CD14-positive monocyte (primary cell): ENCODE data around the gene BRAF. TPM values are rescaled to one million over a fixed set of nuclear protein-coding genes. Genes with fewer than 3 reads are reported as not detected.

Source experiments
- DNase-seq, 3 donors: peaks; one replicate each; pipeline ENCODE4 v3.0.0-alpha.2; 2011 to 2022
- H2AFZ ChIP-seq: 2 replicates; pipeline ENCODE4 v1.6.0; 2012; ENCODE audit warnings: mild to moderate bottlenecking, low read depth, low read length, inconsistent platforms; ENCODE audit not compliant: insufficient read depth, poor library complexity, severe bottlenecking
- H3K27ac ChIP-seq, 2 donors: 1 replicate in 1 of 2; 2 replicates in 1 of 2; pipeline ENCODE4 v1.5.1; 2012 to 2013; ENCODE audit warnings: low read length in 2 of 2, control low read depth in 1 of 2, inconsistent platforms in 1 of 2, low read depth in 1 of 2, mild to moderate bottlenecking in 1 of 2
- H3K27me3 ChIP-seq, 2 donors: one replicate each; pipeline versions ENCODE4 v1.6.0 to v1.6.1; 2011 to 2013; ENCODE audit warnings: low read length in 2 of 2; ENCODE audit not compliant: control insufficient read depth in 2 of 2, insufficient read depth in 2 of 2
- H3K36me3 ChIP-seq, 2 donors: replicated peaks in 1 of 2; 1 replicate in 1 of 2; 2 replicates in 1 of 2; pipeline versions ENCODE4 v1.5.1 to v1.6.1; 2012 to 2013; ENCODE audit warnings: low read length in 2 of 2, control low read depth in 1 of 2, inconsistent platforms in 1 of 2, mild to moderate bottlenecking in 1 of 2; ENCODE audit not compliant: insufficient read depth in 2 of 2, control insufficient read depth in 1 of 2
- H3K4me1 ChIP-seq, 2 donors: 1 replicate in 1 of 2; 2 replicates in 1 of 2; pipeline versions ENCODE4 v1.5.1 to v1.6.1; 2012 to 2013; ENCODE audit warnings: low read length in 2 of 2, control low read depth in 1 of 2, inconsistent platforms in 1 of 2, mild to moderate bottlenecking in 1 of 2, moderate library complexity in 1 of 2; ENCODE audit not compliant: insufficient read depth in 2 of 2, control insufficient read depth in 1 of 2
- H3K4me2 ChIP-seq: replicated peaks from 2 replicates; pipeline ENCODE3; 2012; ENCODE audit warnings: low read length, moderate library complexity, mild to moderate bottlenecking; ENCODE audit not compliant: poor library complexity, severe bottlenecking; ENCODE audit errors: extremely low read depth
- H3K4me3 ChIP-seq, 3 experiments: fragments of 200-600 bp in 1 of 3; sonication (generic) in 1 of 3; replicated peaks in 1 of 3; 1 replicate in 2 of 3; 2 replicates in 1 of 3; pipeline ENCODE4 v1.5.1; 2011 to 2013; ENCODE audit warnings: low read length in 3 of 3, mild to moderate bottlenecking in 3 of 3, control low read depth in 2 of 3, low read depth in 2 of 3, inconsistent platforms in 1 of 3, moderate library complexity in 1 of 3
- H3K79me2 ChIP-seq: 2 replicates; pipeline ENCODE4 v1.6.0; 2012; ENCODE audit warnings: mild to moderate bottlenecking, control low read depth, inconsistent platforms, low read length, moderate library complexity; ENCODE audit not compliant: insufficient read depth
- H3K9ac ChIP-seq: 2 replicates; pipeline ENCODE4 v1.6.0; 2017; ENCODE audit warnings: low read length, mild to moderate bottlenecking; ENCODE audit not compliant: insufficient read depth, poor library complexity, severe bottlenecking
- H3K9me3 ChIP-seq, 2 donors: replicated peaks in 1 of 2; 1 replicate in 1 of 2; 2 replicates in 1 of 2; pipeline versions ENCODE4 v1.5.1 to v1.6.1; 2012 to 2013; ENCODE audit warnings: low read length in 2 of 2, control low read depth in 1 of 2; ENCODE audit not compliant: control insufficient read depth in 1 of 2, insufficient read depth in 1 of 2
- H4K20me1 ChIP-seq: 2 replicates; pipeline ENCODE4 v1.6.0; 2012; ENCODE audit warnings: mild to moderate bottlenecking, low read length, control low read depth, moderate library complexity; ENCODE audit not compliant: insufficient read depth
- H3K27ac Mint-ChIP-seq, 7 donors: one replicate each; pipeline ENCODE4 v1.8.0; 2020; ENCODE audit warnings: mild to moderate bottlenecking in 7 of 7, mixed read lengths in 7 of 7, moderate library complexity in 6 of 7, inconsistent platforms in 2 of 7
- H3K27me3 Mint-ChIP-seq, 3 donors: one replicate each; pipeline ENCODE4 v1.8.0; 2021 to 2022; ENCODE audit warnings: low read depth in 3 of 3, mild to moderate bottlenecking in 3 of 3, mixed read lengths in 3 of 3, moderate library complexity in 3 of 3, inconsistent platforms in 1 of 3
- H3K36me3 Mint-ChIP-seq, 2 donors: one replicate each; pipeline ENCODE4 v1.8.0; 2020; ENCODE audit warnings: mixed read lengths in 2 of 2, inconsistent platforms in 1 of 2, mild to moderate bottlenecking in 1 of 2
- H3K4me1 Mint-ChIP-seq: one replicate; pipeline ENCODE4 v1.8.0; 2020; ENCODE audit warnings: mild to moderate bottlenecking, mixed read lengths
- H3K4me3 Mint-ChIP-seq, 2 donors: one replicate each; pipeline ENCODE4 v1.8.0; 2020; ENCODE audit warnings: mild to moderate bottlenecking in 2 of 2, mixed read lengths in 2 of 2, moderate library complexity in 1 of 2
- H3K9me3 Mint-ChIP-seq, 7 donors: one replicate each; pipeline ENCODE4 v1.8.0; 2020 to 2022; ENCODE audit warnings: mixed read lengths in 7 of 7, mild to moderate bottlenecking in 6 of 7, moderate library complexity in 6 of 7, inconsistent platforms in 2 of 7
- CTCF ChIP-seq: fragments of 200-600 bp; IDR thresholded peaks from one replicate; pipeline ENCODE4 v1.8.0; 2022; ENCODE audit warnings: antibody characterized with exemption, mild to moderate bottlenecking
- WGBS: methylation state at CpG from one replicate; pipeline ENCODE4 v1.1.5; 2013; ENCODE audit warnings: missing lambda C conversion rate; ENCODE audit not compliant: insufficient coverage; 5-methylcytosine and 5-hydroxymethylcytosine counted together
- intact Hi-C, 2 donors: fragments of 100-400 bp; cut with micrococcal nuclease; formaldehyde crosslinking; loops; one replicate each; pipeline versions ENCODE4 v1.15.0 to v1.15.1; 2023
- polyA plus RNA-seq, 3 donors: library from polyadenylated mRNA; depleted of rRNA in 1 of 3; unstranded in 2 of 3; stranded (reverse) in 1 of 3; fragments of 300-500 nt in 2 of 3; fragments of >200 nt in 1 of 3; fragmentation: Illumina TruSeq in 2 of 3; gene quantifications; 1 replicate in 2 of 3; 2 replicates in 1 of 3; pipeline ENCODE4 v1.2.3, GENCODE V29; 2012 to 2021

The BRAF gene
- polyA plus RNA-seq, 3 donors: 3.8 to 10.0 (median 5.6) TPM

GRCh38 chr7:140707132-140707531 is 217.6 kb downstream of the BRAF start:
- peaks cover 0 to 4% (median 2%) of the 10 kb centered on the region in 7 donors for H3K9me3 Mint-ChIP-seq
- intact Hi-C loops: no loop called here
- no peak overlapping the region for H3K4me3 Mint-ChIP-seq
- H3K36me3 Mint-ChIP-seq: peaks cover 38 to 46% of the 10 kb centered on the region in 2 donors
- Histone ChIP-seq H3K27me3 (no peaks in the 10 kb centered on the region), H3K36me3 (peaks cover 27 to 43% of the 10 kb centered on the region in 2 donors), H4K20me1 (peaks cover 6% of the 10 kb centered on the region), H3K4me3 (no peak overlapping the region), H3K4me1 (no peaks in the 10 kb centered on the region), H2AFZ (no peak overlapping the region), H3K9me3 (no peaks in the 10 kb centered on the region), H3K4me2 (no peak overlapping the region), H3K79me2 (peaks cover 16% of the 10 kb centered on the region), H3K27ac (no peak overlapping the region), H3K9ac (no peak overlapping the region)
- peak overlapping the region in 1 of 7 donors; percentile 12 for H3K27ac Mint-ChIP-seq
- H3K4me1 Mint-ChIP-seq: no peaks in the 10 kb centered on the region
- no peak for DNase-seq
- H3K27me3 Mint-ChIP-seq: no peaks in the 10 kb centered on the region
- TF ChIP-seq CTCF: no peak
- WGBS: 100% methylated on average over 3 of the region's 5 CpGs

GRCh38 chr7:140704205-140704604 is 220.5 kb downstream of the BRAF start:
- no peaks in the 10 kb centered on the region for H3K27me3 ChIP-seq
- Mint-ChIP-seq H3K9me3 (peaks cover 0 to 2% (median 0%) of the 10 kb centered on the region in 7 donors), H3K27ac (peak overlapping the region in 2 of 7 donors; percentile 43 to 69), H3K36me3 (peaks cover 30 to 41% of the 10 kb centered on the region in 2 donors), H3K27me3 (no peaks in the 10 kb centered on the region), H3K4me3 (no peak overlapping the region), H3K4me1 (peaks cover 2% of the 10 kb centered on the region)
- H3K4me2 ChIP-seq: no peak overlapping the region
- no peak overlapping the region for H2AFZ ChIP-seq
- intact Hi-C loops: no loop called here
- no peaks in the 10 kb centered on the region for H3K9me3 ChIP-seq
- no peak overlapping the region for H3K27ac ChIP-seq
- no peak overlapping the region for H3K9ac ChIP-seq
- WGBS: 100% methylated on average over 2 of the region's 2 CpGs
- DNase-seq: no peak
- H3K4me3 ChIP-seq: no peak overlapping the region
- peaks cover 44% of the 10 kb centered on the region for H3K79me2 ChIP-seq
- no peak for TF ChIP-seq CTCF
- H3K36me3 ChIP-seq: peaks cover 27 to 43% of the 10 kb centered on the region in 2 donors
- H4K20me1 ChIP-seq: peaks cover 32% of the 10 kb centered on the region
- H3K4me1 ChIP-seq: no peaks in the 10 kb centered on the region
